ENCODE results near the gene C6orf15.
"Not testable (repeated sequence)": the region's sequence is repeated elsewhere in the genome, so short reads cannot be mapped to it uniquely, and the experiment has no call there.

Gene C6orf15

DNA sequence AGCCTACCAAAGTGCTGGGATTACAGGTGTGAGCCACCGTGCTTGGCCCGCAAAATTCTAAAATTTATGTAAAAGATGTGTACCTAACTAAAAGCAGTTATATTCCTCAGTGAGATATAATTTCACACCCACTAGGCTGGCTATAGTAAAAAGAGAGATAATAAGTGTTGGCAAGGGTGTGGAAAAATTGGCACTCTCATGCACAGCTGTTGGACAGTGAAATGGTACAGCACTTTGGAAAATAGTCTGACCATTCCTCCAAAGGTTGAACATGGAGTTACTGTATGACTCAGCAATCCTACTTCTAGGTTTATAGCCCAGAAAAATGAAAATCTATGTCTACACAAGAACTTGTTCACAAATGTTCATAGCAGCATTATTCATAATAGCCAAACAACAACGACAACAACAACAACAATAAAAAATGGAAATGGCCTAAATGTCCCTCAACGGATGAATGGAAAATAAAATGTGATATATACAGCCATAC, 13.9 kb downstream of the C6orf15 start:
- no peak for DNase-seq

DNA sequence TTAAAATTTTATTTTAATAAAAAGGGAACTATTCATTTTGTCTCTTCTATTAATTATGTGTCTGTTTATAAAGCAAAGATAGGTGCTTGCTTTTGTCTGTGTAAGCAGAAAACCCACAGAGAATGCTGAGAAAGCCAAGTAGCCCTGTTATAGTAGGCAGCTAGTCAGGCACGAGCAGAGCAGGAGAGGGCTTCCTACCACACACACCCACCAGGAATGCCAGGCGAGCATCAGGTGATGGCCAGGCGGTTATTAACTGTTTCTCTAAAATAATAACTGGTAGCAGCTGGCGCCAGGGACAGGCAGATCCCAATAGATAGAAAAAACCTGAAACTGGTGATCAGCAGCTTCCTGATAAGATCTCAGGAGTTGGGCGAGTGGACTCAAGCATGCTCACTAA, 15.7 kb downstream of the C6orf15 start:
- no peak for DNase-seq

DNA sequence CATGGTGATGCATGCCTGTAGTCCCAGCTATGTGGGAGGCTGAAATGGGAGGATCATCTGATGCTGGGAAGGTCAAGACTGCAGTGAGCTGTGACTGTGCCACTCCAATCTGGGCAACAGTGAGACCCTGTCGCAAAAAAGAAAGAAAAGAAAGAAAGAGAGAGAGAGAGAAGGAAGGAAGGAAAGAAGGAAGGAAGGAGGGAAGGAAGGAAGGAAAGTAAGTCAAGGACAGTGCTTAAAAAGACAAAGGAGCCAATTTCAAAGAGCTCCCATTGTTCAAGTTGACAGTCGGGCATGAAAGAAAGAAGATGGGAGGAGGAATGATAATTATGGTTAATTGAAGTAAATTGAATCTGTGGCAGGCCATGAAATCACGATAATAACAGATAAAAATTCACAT, 16.2 kb downstream of the C6orf15 start:
- DNase-seq = no peak

- DNase-seq = no peak
Measured at GRCh38 chr6:31094389-31094881, 17.9 kb downstream of the C6orf15 start.

DNA sequence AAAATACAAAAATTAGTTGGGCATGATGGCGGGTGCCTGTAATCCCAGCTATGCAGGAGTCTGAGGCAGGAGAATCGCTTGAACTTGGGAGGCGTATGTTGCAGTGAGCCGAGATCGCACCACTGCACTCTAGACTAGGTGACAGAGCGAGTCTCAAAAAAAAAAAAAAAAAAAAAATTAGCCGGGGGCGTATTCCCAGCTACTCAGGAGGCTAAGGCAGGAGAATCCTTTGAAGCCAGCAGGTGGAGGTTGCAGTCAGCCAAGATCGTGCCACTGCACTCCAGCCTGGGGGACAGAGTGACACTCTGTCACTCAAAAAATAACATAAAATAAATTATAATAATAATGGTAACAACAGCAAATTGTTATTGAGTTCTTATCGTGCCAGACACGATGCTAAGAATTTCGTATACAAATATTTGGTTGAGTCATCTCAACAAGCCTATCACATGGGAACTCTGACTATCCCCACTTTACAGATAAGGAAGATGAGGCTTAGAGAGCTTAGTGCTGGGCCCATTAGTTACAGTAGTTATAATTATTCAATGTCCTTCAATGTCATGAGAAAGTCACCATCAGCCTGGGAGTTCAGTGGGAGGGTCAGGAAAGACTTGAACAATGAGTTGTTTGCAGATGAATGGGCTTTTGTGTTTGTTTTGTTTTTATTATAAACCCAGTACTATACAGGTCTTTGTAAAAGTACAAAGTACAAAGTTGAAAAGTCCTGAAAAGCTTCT, 19.4 kb downstream of the C6orf15 start:
- no peak for DNase-seq

GRCh38 chr6:31092238-31092637, 20.1 kb downstream of the C6orf15 start:
- DNase-seq = no peak

DNA sequence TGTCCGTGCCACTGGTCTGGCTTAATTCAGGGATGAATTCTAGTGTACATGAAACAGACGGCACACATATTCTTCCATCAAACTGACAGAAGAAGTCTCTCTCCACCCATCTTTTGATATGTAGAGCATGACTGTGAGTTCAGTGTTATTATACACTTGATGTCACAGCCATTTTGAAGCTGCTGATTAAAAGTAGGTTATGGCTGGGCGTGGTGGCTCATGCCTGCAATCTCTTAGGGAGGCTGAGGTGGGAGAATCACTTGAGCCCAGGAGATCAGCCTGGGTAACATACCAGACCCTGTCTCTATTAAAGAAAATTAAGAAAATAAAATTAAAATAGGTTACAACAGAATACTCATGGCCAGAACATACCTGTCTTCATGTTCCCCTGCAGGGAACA, 20.7 kb downstream of the C6orf15 start:
- DNase-seq = no peak

GRCh38 chr6:31090973-31091364, 21.4 kb downstream of the C6orf15 start:
- no peak for DNase-seq

DNA sequence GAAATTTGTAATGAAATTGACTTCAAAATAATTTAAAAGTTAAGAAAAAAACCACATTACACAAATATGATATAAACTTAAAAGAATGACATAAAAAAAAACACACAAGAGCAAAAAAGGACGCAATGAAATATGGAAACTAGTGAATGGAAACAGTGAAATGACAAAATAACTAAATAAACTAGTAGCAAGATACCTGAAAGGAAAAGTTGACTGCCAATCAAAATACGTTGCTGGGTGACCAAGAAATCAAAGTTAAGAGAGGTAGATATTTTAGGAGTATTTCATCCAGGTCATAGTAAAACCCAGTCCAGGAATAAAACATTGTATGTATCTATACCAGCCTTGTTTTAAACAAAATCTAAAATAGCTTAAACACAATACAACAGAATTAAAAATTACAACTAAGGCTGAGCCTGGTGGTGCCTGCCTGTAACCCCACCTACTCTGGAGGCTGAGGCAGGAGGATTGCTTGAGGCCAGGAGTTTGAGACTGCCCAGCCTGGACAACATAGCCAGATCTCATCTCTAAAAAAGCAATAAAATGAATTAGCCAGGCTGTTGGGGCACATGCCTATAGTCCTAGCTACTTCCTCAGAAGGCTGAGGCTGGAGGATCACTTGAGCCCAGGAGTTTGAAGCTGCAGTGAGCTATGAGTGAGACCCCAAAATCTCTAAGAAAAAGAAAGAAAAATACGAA, 22.0 kb downstream of the C6orf15 start:
- DNase-seq = no peak

GRCh38 chr6:31087494-31088089, 24.8 kb downstream of the C6orf15 start:
- peak; percentile 83 for DNase-seq

DNA sequence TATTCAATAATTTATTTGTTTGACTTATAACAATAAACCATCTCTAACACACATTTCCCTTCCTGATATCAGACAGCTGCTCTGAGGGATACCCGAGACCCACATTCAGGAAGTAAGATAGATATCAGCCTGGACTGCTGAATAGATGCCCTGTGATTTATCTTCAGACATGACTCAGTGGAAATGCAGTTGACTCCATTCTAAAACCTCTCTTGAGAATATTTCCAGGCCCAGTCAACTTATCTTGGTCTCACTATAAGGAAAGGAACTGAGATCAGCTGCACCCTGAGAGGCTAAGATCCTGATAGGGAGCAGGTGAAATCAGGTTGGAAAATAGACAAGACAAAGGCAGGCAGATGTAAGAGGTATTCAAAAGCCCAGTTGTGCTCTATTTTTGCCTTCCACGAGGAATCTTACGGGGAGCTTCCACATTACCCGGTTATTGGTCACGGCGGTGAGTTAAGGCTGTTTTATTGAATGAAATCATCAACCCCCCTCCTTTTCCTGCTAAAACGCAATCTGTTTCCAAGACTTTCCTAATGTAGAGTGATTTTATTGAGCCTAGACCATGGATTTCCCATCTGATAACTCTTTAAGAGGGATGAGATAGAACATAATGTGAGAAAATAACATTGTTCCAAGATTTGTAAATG, 25.5 kb downstream of the C6orf15 start:
- no peak for DNase-seq

DNA sequence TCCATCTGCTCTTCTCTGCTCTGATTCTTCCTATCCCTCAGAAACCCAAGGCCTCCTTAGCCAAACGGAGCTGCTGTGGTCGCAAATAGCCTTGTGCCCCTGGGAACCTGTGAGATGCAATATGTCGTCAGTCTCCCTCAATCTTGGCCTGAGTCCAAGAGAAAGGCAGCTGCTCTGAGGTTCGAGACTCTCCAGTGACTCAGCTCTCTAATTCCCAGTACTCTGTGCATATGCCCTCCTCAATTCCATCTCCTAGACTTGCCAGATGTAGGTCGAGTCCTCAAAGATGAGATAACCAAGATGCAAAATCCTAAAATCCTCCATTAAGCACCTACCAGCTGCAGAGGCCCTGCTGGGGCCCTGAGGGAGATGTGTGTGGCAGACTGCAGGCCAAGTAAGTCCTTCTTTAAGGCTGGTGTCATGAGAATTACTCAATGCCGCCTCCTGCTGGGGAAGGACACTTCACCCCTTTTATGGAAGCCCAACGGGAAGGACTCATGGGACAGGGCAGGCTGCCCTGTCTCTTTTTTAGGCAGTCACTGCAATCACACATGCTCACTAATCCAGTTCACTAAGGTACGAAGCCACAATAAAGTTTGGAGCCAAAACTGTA, 28.5 kb downstream of the C6orf15 start:
- DNase-seq = no peak

- no peak for DNase-seq
Measured at GRCh38 chr6:31081872-31082271, 30.5 kb downstream of the C6orf15 start.

GRCh38 chr6:31079656-31080261, 32.6 kb downstream of the C6orf15 start:
- DNase-seq = peak; percentile 70

GRCh38 chr6:31076611-31077010, 35.8 kb downstream of the C6orf15 start:
- DNase-seq = no peak

GRCh38 chr6:31075528-31075927, 36.8 kb downstream of the C6orf15 start:
- no peak for DNase-seq

- DNase-seq = no peak
Measured at GRCh38 chr6:31074401-31074800, 38.0 kb downstream of the C6orf15 start.

DNA sequence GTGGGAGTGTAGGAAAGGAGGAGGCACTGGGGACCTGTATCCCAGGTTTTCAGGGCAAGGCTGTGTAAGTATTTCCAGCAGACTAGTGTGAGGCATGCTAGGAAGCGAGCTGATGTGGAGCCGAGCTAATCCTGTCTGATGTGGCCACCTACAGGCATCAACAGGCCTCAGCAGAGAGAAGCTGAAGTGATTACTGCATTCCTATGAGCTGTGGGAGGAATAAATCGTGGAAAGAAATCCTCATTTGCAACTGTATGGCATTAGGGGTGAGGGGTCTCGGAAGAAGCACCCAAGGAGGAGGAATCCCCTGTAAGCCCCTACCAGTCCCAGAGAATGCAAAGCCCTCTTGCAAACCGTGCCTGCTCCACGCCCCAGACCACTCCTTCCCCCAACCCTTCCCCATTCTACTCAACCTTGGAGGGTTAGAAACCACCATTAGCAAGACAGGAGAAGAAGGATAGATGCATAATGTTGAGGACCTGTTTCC, 41.6 kb downstream of the C6orf15 start:
- DNase-seq = no peak

DNA sequence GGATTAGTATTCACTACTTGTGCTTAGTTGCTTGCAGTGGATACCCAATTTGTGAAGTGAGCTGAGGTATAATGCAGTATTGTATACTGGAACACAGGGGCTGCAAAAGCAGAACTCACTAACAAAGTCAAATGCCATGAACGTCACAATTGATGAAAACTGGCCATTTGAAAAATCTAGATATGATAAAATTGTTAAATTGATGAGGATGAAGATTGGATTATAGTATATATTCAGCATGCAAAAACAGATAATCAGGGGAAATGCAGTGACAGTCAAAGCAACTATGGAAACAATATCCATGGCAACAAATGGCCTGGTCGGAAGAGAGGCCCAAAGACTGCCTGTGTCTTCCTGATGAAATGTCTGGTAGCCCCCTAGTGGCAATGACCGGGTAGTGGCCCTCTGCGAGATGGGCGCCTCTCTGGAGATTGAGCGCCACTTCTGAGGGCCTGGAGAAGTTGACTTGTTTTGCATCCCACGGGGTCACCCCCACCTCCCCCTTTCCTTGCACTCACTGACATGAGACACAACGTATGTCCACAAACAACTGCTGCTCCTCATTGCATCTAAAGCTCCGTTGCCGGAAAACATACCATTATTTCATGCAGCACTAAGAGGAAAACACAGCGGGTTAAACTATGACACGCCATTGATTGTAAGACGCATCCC, 43.6 kb downstream of the C6orf15 start:
- DNase-seq = peak; percentile 76

- DNase-seq = not testable (repeated sequence)
Measured at GRCh38 chr6:31067891-31068668, 44.3 kb downstream of the C6orf15 start.

GRCh38 chr6:31067028-31067427, 45.3 kb downstream of the C6orf15 start:
- DNase-seq = not testable (repeated sequence)
